Fibroblast of skin of right quadriceps (primary cell): ENCODE measurements around the gene GCSH.
A peak's percentile ranks its signal among the peaks of the same experiment; 100 is the strongest.
"Not testable (repeated sequence)": the region's sequence is repeated elsewhere in the genome, so short reads cannot be mapped to it uniquely, and the experiment has no call there.

ENCODE experiments used
- DNase-seq: peaks from one replicate; pipeline ENCODE4 v3.0.0-alpha.2; 2013

Gene GCSH

DNA sequence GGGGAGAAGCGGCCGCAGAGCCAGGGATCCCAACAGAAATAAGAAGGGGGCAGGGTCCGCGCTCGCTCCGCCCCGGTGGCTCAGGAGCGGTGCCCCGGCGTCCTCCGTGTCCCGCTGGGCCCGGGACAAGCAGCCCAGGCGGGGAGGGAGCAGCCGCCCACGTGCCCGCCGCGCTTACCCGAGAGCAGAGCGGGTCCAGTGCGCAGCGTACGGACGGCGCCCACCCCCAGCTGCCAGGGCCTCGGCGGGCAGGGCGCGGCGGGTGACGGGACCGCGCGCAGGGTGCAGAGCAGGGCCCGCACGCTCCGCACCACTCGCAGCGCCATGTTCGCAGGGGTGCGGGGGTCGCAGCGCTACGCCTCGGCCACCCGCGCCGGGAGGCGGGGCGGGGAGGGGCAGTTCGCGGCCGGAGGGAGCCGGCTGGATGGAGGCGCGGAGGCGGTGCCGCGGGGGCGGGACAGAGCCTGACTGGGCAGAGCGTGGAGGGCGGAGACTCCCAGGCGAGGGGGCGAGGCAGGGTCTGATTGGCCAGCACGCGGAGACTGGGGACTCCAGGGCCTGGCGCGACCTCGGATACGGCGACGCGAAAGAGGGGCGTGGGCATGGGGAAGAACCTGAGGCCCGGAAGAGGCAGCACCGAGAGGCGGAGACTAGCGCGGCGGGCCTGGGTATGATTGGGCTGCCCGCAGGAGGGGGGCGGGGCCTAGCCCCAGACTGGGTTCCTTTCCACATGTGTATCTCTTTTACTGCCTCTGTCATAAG is at the start of gene GCSH:
TSS of gene GCSH (minus strand) at position 443 of the 762 bp plus-strand sequence. CDS start at position 326, 117 bp downstream.
- peak; percentile 98 for DNase-seq

DNA sequence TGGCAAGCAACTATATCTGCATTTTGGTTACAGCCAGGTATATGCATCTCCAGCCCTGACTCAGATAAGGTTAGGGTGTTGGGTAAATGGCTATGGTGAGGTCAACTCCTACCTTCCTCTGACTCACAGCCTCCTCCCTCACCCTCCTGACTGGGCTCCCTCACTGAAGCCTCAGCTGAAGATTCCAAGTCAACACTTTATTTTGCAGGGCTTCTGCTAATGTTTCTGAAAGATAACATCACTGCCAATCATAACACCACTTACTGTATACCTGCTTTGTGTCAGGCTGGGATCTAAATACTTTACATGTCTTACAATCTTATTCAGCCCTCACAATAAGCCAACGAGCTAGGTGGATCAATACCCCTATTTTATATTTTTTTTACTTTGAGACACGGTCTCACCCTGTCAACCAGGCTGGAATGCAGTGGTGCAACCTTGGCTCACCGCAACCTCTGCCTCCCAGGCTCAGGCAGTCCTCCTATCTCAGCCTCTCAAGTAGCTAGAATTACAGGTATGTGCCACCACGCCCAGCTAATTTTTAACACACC is 47.8 kb upstream of the GCSH start:
- no peak for DNase-seq

DNA sequence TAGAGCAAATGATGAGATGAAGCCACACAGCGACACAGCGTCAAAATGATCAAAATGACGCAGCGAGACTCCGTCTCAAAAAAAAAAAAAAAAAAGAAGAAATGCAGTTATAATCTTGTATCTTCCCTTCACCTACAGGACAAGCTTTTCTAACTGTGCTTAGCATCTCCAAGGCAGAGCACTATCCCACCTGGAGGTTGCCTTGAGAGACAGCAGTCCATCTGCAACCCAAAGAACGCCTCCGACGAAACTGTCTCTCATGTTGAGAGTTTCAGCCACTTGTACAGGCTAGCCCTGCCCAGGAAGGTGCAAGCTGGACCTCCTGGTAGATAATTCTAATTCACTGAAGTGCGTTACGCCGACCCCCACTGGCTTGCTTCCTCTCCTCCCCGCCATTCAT is 46.7 kb upstream of the GCSH start:
- DNase-seq = no peak

DNA sequence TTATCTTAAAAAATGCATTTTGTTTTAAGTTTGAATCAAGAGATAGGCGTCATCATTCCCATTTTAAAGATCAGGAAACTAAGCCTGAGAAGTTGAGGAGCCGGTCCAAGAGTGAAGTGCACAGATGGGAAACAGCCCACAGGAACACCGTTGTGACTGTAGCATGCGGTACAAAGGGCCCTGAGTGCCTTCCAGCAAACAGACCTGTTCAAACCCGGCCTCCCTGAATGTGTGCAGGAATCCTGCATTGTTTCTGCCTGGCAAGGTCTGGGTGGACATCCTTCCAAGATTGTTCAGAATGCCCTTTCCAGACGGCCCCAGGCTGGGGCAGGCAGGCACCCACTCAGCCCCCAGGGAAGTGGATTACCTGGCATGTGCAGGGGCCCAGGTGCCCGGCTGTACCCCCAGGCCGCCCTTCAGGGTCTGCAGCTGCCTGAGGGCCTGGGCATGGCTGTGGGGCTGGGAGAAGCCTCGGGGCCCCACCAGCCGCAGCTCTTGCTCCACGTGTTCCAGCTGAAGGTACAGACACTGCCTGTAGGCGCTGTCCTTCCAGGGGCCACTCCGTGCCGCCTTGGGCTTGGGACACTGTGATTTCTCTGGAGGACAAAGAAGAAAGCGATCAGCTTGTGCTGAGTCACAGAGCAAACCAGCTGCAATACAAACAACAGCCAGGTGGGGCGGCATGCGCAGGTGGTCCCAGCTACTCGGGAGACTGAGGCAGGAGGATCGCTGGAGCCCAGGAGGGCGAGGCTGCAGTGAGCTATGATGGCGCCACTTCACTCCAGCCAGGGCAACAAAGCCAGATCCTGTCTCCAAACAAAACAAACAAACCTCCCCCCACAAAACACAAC is 45.0 kb upstream of the GCSH start:
- DNase-seq = no peak

DNA sequence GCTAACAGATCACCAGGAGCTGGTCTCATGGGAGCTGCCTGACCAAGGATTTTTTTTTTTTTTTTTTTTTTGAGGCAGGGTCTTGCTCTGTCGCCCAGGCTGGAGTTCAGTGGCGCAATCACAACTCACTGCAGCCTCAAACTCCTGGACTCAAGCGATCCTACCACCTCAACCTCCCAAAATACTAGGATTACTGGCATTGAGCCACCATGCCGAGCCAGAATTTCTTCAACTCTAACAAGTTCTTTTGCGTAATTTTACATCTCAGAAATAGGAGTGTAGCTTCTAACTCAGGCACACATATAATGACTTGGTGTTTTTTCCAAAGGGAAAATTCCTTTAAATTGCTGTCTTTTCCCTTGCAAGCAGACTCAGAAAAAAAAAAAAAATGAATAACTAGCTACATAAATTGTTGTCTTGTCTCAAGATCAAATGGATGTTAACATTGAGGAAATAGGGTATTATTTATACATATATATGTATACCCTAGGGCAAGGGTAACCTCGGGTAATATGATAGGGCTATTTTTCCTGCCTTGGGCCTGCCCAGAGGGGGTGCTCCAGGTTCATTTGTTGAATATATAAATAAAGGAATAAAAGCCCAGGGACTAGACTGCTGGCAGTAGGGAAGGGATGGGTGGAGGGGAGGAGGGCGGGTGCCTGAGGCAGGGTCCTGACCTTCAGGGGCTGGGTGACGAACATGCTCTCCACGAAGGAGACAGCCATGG is 42.8 kb upstream of the GCSH start:
- DNase-seq = no peak

DNA sequence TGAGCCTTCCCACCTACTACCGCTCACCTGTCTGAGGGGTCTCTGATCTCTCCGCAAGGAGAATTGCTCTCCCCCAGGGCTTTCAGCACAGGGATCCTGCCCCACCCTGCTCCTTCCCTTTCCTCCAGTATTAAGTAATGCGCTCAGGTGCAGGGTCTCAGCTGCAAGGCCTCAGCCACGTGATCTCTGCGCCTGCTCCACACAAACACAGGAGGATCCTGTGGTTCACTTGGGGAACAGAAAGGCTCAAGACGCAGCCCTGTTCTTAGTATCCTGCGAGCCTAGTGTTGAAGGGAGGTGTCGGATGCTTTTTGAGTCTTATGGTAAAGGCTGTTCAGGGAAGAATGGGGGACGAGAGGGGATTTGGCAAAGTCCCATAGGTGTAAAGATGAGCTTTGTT is 41.6 kb upstream of the GCSH start:
- DNase-seq = no peak

DNA sequence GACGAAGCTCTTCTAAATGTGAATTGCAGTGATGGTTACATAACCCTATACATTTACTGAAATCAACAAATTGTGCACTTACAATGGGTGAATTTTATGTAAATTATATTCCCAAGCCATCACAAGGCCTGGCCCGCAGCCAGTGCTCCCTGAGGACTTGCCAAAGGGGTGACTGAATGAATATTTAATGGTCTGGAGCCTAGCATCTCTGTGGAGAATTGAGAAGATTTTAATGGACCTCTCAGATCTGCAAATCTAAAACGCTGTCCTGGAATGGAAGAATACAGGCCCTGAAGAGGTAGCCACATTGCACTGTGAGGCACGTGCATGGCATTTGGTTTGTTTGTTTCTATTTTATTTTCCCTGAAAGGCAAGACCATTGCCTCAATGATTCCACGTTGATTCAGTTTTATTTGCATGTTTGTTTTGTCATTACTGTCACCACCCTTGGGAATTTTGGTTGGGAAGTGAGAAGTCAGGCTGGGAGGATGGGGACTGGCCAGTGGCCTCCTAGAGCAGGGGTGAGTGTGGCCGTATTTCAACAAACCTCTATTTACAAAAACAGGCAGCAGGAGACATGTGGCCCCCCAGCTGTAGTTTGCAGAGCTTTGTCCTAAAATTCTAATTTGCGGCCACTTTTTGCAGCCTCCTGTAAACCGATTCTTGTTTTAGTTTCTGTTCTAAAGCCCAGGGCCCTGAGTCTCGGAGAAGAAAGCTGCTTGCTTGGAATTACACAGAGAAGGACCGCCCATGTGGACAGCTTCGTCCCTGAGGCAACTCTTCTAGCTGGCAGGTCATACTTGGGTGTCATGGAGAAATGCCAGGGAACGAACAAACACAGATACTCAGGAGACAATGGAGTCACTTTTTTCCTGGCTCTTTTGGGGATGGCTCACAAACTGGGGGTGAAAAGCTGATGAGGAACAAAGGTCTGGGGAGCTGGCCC is 40.5 kb upstream of the GCSH start:
- DNase-seq = no peak

DNA sequence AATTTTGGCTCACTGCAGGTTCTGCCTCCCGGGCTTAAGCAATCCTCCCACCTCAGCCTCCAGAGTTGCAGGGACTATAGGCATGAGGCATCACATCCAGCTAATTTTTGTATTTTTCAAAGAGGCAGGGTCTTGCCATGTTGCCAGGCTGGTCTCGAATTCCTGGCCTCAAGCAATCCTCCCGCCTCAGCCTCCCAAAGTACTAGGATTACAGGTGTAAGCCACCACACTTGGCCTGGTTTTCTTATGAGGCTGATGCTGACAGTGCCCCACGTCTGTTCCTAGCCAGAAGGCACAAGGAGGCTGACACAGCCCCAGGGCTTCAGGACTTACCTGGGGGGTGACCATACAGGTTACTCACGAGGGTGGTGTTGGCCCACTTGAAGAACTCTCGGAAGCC is 33.9 kb upstream of the GCSH start:
- no peak for DNase-seq

DNA sequence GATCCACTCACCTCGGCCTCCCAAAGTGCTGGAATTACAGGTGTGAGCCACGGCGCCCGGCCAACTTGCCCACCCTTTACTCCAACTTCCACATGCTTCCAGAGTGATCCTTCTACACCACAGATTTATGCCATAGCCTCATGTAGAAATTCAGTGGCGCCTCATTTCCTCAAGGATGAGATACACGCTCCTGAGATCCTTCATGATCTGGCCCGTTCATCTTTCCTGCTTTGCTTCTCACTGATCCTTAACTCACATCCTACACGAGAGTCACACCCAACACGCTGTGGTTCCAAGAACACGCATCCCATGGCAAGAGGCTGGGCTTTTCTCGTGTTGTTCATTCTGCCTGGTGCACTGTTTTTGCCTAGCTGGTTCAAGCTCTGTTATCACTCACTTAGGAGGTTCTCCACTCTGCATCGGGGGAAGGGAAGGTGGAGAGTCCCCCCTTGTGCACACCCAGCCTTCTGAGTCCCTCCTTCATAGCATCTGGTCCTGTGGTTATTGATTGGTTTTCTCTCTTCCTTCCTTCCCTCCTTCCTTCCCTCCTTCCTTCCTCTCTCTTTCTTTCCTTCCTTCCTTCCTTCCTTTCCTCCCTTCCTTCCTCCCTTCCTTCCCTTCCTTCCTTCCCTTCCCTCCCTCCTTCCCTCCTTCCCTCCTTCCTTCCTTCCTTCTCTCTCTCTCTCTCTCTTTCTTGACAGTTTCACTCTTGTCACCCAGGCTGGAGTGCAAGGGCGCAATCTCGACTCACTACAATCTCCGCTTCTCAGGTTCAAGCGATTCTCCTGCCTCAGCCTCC is 32.7 kb upstream of the GCSH start:
- DNase-seq = no peak

DNA sequence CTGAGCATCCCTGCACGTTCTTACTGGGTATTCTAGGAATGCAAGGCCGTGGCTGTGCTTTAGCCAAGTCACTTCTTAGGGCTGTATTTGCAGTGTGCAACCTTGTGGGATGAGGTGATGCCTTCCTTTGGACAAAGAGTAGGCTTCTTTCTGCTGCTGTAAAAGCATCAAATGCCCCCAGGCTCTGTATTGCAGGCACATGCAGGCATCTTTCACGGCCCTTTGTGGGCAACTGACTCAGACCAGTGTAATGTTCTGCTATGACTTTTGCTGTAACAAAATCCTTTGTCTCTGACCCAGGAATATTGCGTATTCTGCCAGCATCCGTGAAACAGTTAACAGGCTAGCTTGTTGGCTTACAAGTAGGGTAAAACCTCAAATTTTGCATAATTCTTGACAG is 30.9 kb upstream of the GCSH start:
- peak; percentile 4 for DNase-seq

DNA sequence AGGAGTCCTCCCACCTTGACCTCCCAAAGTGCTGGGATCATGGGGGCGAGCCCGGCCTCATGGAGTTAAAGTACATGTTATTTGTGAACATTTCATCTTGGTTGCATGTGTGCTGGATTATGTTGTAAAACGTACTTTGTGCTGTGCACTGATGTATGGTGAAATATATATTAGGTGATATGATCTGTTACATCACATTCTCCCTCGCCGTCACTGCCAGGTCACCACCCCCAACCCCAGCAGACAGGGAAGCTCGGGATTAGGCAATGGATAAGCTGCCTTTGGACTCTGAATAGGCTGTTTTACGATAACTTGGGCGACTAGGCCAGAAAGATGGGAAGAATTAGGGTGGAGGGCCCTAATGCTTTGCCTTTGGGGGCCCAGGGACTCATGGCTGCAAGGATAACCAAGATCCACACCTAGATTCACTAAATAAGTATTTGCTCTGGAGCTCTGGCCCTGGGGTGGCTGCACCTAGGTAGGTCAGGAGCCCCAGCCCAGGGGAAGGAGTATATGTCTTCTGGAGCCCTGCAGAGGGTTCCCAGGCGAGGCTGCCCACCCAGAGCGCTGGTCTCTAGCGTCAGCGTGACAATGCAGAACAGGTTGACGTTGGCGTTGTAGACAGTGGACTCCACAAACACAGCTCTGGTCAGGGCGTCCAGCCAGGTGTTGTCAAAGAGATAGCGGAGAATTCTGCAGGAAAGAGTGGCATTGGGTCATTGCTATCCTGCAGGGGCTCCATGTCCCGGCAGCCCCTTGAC is 27.1 kb upstream of the GCSH start:
- DNase-seq = no peak

DNA sequence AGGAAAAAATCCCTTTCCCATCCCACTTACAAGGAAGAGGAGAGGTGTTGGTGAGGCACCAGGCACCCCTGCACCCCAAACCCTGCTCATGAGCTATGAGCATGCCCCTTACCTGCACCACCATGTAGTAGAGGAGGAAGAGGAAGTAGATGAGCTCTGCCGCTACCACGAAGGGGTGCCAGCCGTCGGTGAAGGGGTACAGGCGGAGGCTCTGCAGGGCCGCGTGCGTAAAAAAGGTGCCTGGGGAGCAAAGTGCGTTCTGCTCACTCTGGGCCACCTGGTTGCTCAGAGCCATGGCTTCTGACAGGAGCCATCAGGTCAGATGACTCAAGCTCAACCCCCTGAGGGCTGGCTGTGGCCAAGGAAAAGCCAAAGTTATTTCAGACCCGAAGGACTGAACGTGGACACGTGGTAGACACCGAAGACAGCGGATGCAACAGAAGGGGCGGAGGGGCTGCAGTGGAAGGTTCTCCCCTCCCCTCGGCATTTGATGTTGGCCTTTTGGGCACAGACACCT is 25.3 kb upstream of the GCSH start:
- DNase-seq = no peak

DNA sequence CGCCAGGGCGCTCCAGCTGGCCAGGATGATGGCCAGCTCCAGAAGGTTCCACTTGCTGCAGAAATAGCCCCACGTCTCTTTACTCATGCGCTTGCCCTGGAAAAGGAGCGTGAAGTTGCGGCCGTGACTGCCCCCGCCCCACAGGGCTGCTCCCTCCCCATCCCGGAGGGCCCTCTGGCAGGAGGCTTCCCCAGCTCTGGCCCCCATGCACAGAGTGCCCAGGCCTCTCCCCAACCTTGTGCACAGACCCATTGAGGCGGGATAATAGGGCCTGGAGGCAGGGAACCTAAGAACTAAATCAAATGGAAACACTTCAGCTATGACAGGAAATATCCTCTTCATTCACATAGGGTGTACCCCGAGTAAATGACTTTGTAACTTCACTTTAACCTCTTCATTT is 21.2 kb upstream of the GCSH start:
- DNase-seq = no peak

DNA sequence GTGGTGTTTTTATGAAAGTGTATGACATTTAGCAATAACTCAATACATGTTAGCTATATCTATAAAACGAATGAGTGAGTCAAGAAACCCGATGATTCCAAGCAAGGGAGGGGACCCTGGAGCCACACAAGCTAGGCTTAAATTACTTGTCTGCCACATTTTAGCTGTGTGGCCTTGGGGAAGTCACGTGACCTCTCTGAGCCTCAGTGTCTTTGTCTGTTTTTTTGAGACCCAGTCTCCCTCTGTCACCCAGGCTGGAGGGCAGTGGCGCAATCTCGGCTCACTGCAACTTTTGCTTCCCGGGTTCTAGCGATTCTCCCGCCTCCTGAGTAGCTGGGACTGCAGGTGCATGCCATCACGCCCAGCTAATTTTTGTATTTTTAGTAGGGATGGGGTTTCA is 20.1 kb upstream of the GCSH start:
- no peak for DNase-seq

DNA sequence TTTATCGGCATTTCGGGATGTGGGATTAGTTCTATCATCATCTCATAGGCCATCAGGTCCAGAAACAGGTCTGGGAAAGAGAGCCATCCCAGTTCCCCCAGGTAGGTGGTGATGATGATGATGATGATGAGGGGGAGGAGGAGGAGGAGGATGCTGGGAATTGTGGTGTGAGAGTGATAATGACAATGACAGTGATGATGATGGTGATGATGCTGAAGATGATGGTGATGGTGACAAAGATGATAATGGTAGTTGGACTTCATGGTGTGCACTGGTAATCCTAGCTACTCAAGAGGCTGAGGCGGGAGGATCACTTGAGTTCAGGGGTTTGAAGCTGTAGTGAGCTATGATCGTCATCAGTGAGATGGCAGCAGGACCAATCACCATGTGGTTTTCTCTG is 16.3 kb upstream of the GCSH start:
- no peak for DNase-seq

DNA sequence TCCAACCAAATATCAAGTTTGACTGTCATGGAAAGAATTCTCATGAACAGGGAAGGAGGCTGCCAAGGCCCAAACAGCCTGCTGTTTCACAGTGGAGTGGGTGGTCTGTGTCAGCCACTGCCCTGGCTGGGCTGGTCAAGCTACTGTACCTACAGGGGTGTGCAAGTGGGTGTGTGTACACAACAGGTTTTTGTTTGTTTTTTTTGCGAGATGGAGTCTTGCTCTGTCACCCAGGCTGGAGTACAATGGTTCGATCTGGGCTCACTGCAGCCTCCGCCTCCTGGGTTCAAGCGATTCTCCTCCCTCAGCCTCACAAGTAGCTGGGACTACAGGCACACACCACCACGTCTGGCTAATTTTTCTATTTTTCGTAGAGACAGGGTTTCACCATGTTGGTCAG is 13.1 kb upstream of the GCSH start:
- not testable (repeated sequence) for DNase-seq

DNA sequence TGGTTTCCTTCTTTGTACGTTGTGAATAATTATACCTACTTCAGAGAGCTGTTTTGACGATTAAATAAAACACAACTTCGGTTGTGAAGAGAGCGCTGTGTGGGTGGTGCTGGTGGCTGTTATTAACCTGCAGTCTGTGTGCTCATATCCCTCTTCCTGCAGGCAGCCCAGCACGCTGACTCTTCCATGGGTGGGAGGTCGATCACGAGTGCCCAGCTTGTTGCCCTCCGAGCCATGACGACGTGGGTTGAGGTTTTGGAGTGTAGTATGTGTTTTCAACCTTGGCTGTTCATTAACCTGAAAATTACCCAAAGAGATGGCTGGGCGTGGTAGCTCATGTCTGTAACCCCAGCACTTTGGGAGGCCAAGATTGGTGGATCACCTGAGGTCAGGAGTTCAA is 11.3 kb upstream of the GCSH start:
- DNase-seq = no peak

DNA sequence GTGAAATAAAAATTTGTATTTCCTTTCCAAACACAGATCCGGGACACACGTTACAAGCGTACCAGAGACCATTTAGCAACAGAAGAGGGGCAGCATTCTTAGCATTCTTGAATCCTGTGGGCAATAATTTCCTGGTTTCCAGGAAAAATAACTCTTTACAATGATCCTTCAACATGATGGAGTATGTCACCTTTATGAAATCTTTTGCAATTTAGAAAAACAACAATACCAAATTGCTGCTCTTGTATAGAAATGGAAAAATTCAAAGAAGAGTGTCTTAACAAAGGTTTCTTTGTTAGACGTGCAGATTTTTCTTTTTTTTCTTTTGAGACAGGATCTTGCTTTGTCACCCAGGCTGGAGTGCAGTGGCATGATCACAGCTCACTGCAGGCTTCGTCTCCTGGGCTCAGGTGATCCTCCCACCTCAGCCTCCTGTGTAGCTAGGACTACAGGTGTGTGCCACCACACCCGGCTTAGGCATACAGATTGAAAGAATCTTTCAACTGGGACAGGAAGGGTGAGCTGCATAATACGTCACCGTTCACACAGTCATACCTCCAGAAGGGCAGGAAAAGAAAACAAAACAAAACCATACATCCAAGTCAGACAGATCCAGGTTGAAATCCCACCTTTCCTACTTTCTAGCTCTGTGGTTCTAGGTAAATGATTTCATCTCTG is 10.8 kb upstream of the GCSH start:
- DNase-seq = no peak

DNA sequence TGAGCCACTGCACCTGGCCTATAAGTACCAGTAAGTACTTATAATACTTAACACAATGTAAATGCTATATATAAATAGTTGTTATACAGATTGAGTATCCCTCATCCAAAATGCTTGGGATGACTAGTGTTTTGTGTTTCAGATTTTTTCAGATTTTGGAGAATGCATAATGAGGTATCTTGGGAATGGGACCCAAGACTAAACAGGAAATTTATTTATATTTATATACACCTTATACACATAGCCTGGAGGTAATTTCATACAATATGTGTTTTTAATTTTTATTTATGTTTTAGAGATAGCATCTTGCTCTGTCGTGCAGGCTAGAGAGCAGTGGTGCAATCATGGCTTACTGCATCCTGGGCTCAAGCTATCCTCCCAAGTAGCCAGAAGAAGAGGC is 9.8 kb upstream of the GCSH start:
- no peak for DNase-seq

DNA sequence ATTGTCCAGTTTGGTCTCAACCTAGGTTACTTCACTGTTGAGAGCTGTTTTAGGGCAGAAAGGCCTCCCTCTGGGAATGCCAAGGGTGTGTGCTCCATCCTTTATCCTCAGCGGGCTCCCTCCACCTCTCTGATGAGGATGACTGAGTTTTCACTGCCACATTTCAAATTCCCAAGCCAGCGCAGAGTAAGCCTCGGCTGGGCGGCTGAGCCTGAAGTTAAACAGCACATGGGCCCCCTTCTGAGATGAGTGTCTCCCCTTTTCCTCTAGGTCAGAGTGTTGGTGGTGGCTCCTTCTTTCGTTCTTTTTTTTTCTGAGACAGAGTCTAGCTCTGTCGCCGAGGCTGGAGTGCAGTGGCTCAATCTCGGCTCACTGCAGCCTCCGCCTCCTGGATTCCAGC is 5.5 kb upstream of the GCSH start:
- DNase-seq = no peak
